ENCODE results near the gene DDX17. TPM values are rescaled to one million over a fixed set of nuclear protein-coding genes. Genes with fewer than 3 reads are reported as not detected.

Gene DDX17
- total and polyA plus RNA-seq, 9 donors: 215 to 602 (median 487) TPM

DNA sequence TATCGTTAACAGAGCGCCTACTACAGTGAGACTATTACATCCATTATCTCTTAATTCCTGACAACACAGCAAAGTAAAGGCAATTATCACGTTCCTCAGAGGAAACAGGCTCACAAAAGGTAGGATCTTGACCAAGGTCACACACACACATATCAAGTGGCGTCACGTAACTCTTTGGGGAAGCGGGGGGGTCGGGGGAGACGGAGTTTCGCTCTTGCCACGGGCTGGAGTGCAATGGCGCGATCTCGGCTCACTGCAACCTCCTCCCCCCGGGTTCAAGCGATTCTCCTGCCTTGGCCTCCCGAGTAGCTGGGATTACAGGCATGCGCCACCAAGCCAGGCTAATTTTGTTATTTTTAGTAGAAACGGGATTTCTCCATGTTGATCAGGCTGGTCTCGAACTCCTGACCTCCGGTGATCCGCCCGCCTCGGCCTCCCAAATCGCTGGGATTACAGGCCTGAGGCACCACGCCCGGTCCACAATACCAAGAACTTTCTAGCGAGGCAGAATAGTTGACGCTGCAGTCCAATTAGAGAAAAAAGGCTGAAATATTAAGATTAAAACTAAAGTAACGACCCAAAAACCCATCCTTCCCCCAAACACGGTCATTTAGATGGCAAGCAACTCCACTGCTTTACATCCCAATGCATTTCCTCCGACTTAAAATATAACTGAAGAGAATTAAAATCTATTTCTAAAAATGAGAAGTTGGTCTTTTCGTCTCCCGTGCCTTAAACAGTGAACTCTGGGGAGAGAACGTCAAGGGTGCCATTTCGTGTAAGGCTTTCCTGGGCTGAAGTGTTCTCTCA lies 1.2 kb downstream of the DDX17 start:
- WGBS, 3 donors: 1% methylated on average over 35 of the region's 35 CpGs
- Histone ChIP-seq H3K4me3 (peak overlapping the region; percentile 67), H3K36me3 (no peaks in the 10 kb centered on the region), H3K4me1 (ENCODE audit: insufficient read depth) (peaks cover 3% of the 10 kb centered on the region), H3K27me3 (no peaks in the 10 kb centered on the region), H3K27ac (peak overlapping the region; percentile 99 to 100), H3K9me3 (no peaks in the 10 kb centered on the region)
- TF ChIP-seq POLR2A (IDR thresholded peaks at IDR 0.05): no peak
- TF ChIP-seq EP300 (IDR thresholded peaks at IDR 0.05): no peak
- TF ChIP-seq, protein P1, sequence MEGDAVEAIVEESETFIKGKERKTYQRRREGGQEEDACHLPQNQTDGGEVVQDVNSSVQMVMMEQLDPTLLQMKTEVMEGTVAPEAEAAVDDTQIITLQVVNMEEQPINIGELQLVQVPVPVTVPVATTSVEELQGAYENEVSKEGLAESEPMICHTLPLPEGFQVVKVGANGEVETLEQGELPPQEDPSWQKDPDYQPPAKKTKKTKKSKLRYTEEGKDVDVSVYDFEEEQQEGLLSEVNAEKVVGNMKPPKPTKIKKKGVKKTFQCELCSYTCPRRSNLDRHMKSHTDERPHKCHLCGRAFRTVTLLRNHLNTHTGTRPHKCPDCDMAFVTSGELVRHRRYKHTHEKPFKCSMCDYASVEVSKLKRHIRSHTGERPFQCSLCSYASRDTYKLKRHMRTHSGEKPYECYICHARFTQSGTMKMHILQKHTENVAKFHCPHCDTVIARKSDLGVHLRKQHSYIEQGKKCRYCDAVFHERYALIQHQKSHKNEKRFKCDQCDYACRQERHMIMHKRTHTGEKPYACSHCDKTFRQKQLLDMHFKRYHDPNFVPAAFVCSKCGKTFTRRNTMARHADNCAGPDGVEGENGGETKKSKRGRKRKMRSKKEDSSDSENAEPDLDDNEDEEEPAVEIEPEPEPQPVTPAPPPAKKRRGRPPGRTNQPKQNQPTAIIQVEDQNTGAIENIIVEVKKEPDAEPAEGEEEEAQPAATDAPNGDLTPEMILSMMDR (IDR thresholded peaks at IDR 0.05): no peak
- intact Hi-C loops (cut with DNase I): loop anchor here in 1 of 4 donors (10.0 kb wide), 2 partner anchors 60 to 190 kb away; partner anchors contain the start of gene CSNK1E
- DNase-seq: peak in 4 of 5 donors; percentile 38 to 54 (median 52)

DNA sequence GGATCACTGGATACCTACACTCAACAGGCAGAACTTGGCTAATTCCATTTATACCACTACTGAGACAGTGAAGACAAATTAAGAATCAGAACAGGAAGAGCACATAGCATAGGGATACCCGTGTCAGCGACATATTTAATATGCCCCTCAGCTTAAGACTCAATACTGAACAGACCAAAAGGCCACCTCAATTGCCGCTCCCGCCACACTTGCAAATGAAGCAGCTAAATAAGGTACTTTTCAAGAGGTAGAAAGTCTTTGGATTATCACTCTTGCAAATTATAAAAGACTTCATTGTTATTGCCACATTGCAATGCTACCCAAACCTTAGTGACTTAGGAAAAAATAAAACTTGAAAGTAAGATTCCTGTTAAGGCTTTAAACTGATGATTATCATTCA lies 3.1 kb downstream of the DDX17 start:
- DNase-seq: no peak
- Histone ChIP-seq H3K27me3 (no peaks in the 10 kb centered on the region), H3K4me1 (ENCODE audit: insufficient read depth) (peaks cover 3% of the 10 kb centered on the region), H3K9me3 (no peaks in the 10 kb centered on the region), H3K27ac (no peak overlapping the region), H3K4me3 (peak overlapping the region; percentile 13), H3K36me3 (no peaks in the 10 kb centered on the region)
- intact Hi-C loops (cut with DNase I): loop anchor here in 1 of 4 donors (10.0 kb wide), 2 partner anchors 62 to 188 kb away; partner anchors contain the start of gene CSNK1E
- TF ChIP-seq, protein P1 (IDR thresholded peaks at IDR 0.05): no peak
- no peak for TF ChIP-seq POLR2A (IDR thresholded peaks at IDR 0.05)
- no peak for TF ChIP-seq EP300 (IDR thresholded peaks at IDR 0.05)
- WGBS, 3 donors: 21 to 34% (median 26%) methylated on average over 4 of the region's 4 CpGs

DNA sequence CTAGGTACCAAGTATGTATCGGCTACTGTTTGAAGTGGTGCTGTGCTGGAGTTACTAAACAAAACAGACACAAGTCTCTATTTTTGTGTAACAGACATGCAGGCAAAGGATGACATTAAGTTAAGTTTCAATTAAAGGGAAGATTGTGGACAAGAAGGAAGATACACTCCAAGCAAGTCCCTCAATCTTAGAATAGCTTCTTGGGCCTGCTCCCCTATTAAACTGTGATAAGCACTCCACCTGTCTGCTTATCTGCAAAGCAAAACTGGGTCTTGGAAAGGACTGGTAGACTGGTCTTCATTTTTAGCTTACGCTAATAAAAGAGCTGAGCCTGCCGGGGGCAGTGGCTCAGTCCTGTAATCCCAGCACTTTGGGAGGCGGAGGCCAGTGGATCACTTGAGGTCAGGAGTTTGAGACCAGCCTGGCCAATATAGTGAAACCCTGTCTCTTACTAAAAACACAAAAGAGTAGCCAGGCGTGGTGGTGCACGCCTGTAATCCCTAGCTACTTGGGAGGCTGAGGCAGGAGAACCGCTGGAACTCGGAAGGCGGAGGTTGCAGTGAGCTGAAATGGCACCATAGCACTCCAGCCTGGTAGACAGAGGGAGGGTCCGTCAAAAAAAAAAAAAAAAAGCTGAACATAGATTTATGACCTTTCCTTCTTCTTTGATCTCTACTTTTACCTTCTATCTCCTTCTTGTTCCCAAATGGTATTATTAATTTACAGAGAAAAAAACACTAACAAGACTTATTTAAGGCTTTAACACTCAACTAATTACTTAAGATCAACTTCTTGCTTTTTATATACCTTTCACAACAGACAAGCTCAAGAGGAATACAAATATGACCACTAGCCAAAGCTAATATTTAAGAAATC lies 4.1 kb downstream of the DDX17 start:
- TF ChIP-seq POLR2A (IDR thresholded peaks at IDR 0.05): no peak
- Histone ChIP-seq H3K36me3 (no peaks in the 10 kb centered on the region), H3K27me3 (no peaks in the 10 kb centered on the region), H3K4me1 (ENCODE audit: insufficient read depth) (peaks cover 3% of the 10 kb centered on the region), H3K27ac (no peak overlapping the region), H3K9me3 (no peaks in the 10 kb centered on the region), H3K4me3 (no peak overlapping the region)
- intact Hi-C loops (cut with DNase I): loop anchor here in 1 of 4 donors (10.0 kb wide), 2 partner anchors 63 to 187 kb away; partner anchors contain the start of gene CSNK1E
- WGBS, 3 donors: 72 to 79% (median 75%) methylated on average over 10 of the region's 10 CpGs
- DNase-seq: no peak

DNA sequence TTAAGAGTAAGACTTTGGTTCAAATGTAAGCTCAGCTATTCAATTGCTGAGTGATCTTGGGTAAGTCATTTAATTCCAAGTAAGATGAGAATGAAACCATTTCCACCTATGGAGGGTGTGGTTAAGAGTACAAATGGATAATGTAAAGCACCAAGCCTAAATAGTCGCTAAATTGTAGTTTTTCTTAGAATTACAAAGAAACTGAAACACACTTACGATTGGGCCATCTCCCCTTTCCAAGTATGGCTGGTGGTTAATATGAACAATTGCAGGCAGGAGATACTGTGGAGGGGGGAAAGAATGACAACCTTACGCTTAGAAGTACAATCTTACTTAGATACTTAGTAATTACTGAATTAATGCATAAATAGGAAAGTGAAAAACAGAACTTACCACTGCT lies 8.2 kb downstream of the DDX17 start:
- Histone ChIP-seq H3K4me3 (no peak overlapping the region), H3K27me3 (no peaks in the 10 kb centered on the region), H3K4me1 (ENCODE audit: insufficient read depth) (peaks cover 3% of the 10 kb centered on the region), H3K9me3 (no peaks in the 10 kb centered on the region), H3K36me3 (no peaks in the 10 kb centered on the region), H3K27ac (no peak overlapping the region)
- TF ChIP-seq, protein P1 (IDR thresholded peaks at IDR 0.05): no peak
- no peak for TF ChIP-seq POLR2A (IDR thresholded peaks at IDR 0.05)
- TF ChIP-seq EP300 (IDR thresholded peaks at IDR 0.05): no peak
- no peak for DNase-seq
- 85 to 90% (median 87%) methylated on average over 3 of the region's 3 CpGs for WGBS, 3 donors
- intact Hi-C loops (cut with DNase I): no loop called here
